Stimulated activated effector memory CD8-positive, alpha-beta T cell treated with anti-CD3 and anti-CD28 coated beads, Interleukin-12 subunit alpha, Interleukin-12 subunit beta, amount 100 ng/mL, for 72 hours (primary cell): ENCODE measurements around the gene VIM.

Experiments used
- ATAC-seq: fragments of 150-1000 bp; cut with Tn5 transposase; 2 replicates; pipeline ENCODE4 v1.10.0; 2021
- DNase-seq, 2 donors: peaks; one replicate each; pipeline ENCODE4 v3.0.0; 2021 to 2022; ENCODE audit warnings: low spot score in 2 of 2
- H3K27ac Mint-ChIP-seq: one replicate; pipeline ENCODE4 v1.8.0; 2022; ENCODE audit warnings: mild to moderate bottlenecking, mixed read lengths
- H3K36me3 Mint-ChIP-seq: one replicate; pipeline ENCODE4 v1.8.0; 2022; ENCODE audit warnings: mild to moderate bottlenecking, mixed read lengths
- H3K4me1 Mint-ChIP-seq: one replicate; pipeline ENCODE4 v1.8.0; 2022; ENCODE audit warnings: mixed read lengths
- H3K4me3 Mint-ChIP-seq: one replicate; pipeline ENCODE4 v1.8.0; 2022; ENCODE audit warnings: mild to moderate bottlenecking, mixed read lengths
- H3K9me3 Mint-ChIP-seq: one replicate; pipeline ENCODE4 v1.8.0; 2022; ENCODE audit warnings: mixed read lengths

The VIM gene

GRCh38 chr10:17228091-17229015 is at the start of gene VIM:
Gene VIM (plus strand): TSS chr10:17228241. CDS start chr10:17229423, 1,182 bp downstream.
- DNase-seq = peak; percentile 71 to 95
- H3K4me1 Mint-ChIP-seq = peaks cover 44% of the 10 kb centered on the region
- H3K27ac Mint-ChIP-seq = peak within 1 kb of the TSS; percentile 98
- no peaks in the 10 kb centered on the region for H3K9me3 Mint-ChIP-seq
- ATAC-seq = peak; percentile 69
- H3K36me3 Mint-ChIP-seq = peaks cover 60% of the 10 kb centered on the region
- H3K4me3 Mint-ChIP-seq = peak within 1 kb of the TSS; percentile 84

GRCh38 chr10:17179002-17179401 is 49.0 kb upstream of the VIM start:
- no peak overlapping the region for H3K4me3 Mint-ChIP-seq
- no peaks in the 10 kb centered on the region for H3K9me3 Mint-ChIP-seq
- no peak overlapping the region for H3K27ac Mint-ChIP-seq
- H3K36me3 Mint-ChIP-seq = no peaks in the 10 kb centered on the region
- no peak for ATAC-seq
- no peak for DNase-seq
- peaks cover 9% of the 10 kb centered on the region for H3K4me1 Mint-ChIP-seq

DNA sequence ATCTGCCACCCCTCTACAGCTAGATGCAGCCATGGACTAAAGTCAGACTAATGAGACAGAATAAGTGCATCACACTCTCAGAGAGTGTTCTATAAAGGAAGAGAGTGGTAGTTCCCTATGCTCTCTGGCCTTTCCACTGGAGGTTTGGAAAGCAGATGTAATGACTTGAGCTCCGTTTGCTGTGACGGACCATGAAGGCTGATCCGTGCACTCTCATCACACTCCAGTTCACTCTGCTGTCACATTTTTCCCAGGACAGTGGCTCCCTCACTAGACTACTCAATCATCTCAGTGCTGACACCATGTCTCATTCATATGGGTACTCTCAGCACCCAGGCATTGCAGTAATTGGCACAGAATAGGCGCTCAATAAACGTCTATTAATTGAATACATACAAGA is 46.9 kb upstream of the VIM start:
- Mint-ChIP-seq H3K9me3 (no peaks in the 10 kb centered on the region), H3K36me3 (no peaks in the 10 kb centered on the region), H3K27ac (no peak overlapping the region), H3K4me3 (no peak overlapping the region), H3K4me1 (no peaks in the 10 kb centered on the region)
- DNase-seq (no peak), ATAC-seq (no peak)

GRCh38 chr10:17181751-17182150 is 46.3 kb upstream of the VIM start:
- Mint-ChIP-seq H3K27ac (no peak overlapping the region), H3K4me3 (no peak overlapping the region), H3K4me1 (no peaks in the 10 kb centered on the region), H3K9me3 (no peaks in the 10 kb centered on the region), H3K36me3 (no peaks in the 10 kb centered on the region)
- DNase-seq (no peak), ATAC-seq (no peak)

- Mint-ChIP-seq H3K27ac (no peak overlapping the region), H3K4me1 (no peaks in the 10 kb centered on the region), H3K9me3 (no peaks in the 10 kb centered on the region), H3K36me3 (no peaks in the 10 kb centered on the region), H3K4me3 (no peak overlapping the region)
- DNase-seq (no peak), ATAC-seq (no peak)
Observed at GRCh38 chr10:17183110-17183509, 44.9 kb upstream of the VIM start.

- DNase-seq (no peak), ATAC-seq (no peak)
- no peak overlapping the region for H3K4me3 Mint-ChIP-seq
- no peaks in the 10 kb centered on the region for H3K9me3 Mint-ChIP-seq
- no peaks in the 10 kb centered on the region for H3K36me3 Mint-ChIP-seq
- H3K27ac Mint-ChIP-seq = no peak overlapping the region
- peaks cover 5% of the 10 kb centered on the region for H3K4me1 Mint-ChIP-seq
Observed at GRCh38 chr10:17185873-17186272, 42.2 kb upstream of the VIM start.

- no peak for DNase-seq
- no peak for ATAC-seq
- no peak overlapping the region for H3K4me3 Mint-ChIP-seq
- no peak overlapping the region for H3K27ac Mint-ChIP-seq
- peaks cover 13% of the 10 kb centered on the region for H3K4me1 Mint-ChIP-seq
- H3K9me3 Mint-ChIP-seq = no peaks in the 10 kb centered on the region
- no peaks in the 10 kb centered on the region for H3K36me3 Mint-ChIP-seq
Observed at GRCh38 chr10:17188644-17189172, 39.3 kb upstream of the VIM start.

- no peak for DNase-seq
- Mint-ChIP-seq H3K4me3 (no peak overlapping the region), H3K27ac (peak overlapping the region; percentile 1), H3K4me1 (peaks cover 13% of the 10 kb centered on the region), H3K36me3 (no peaks in the 10 kb centered on the region), H3K9me3 (no peaks in the 10 kb centered on the region)
- no peak for ATAC-seq
Observed at GRCh38 chr10:17190602-17191001, 37.4 kb upstream of the VIM start.

- no peak overlapping the region for H3K27ac Mint-ChIP-seq
- no peak overlapping the region for H3K4me3 Mint-ChIP-seq
- H3K36me3 Mint-ChIP-seq = no peaks in the 10 kb centered on the region
- no peaks in the 10 kb centered on the region for H3K9me3 Mint-ChIP-seq
- ATAC-seq (no peak), DNase-seq (no peak)
- H3K4me1 Mint-ChIP-seq = peaks cover 22% of the 10 kb centered on the region
Observed at GRCh38 chr10:17195083-17195482, 33.0 kb upstream of the VIM start.

GRCh38 chr10:17196045-17196444 is 32.0 kb upstream of the VIM start:
- H3K4me1 Mint-ChIP-seq = peaks cover 23% of the 10 kb centered on the region
- H3K36me3 Mint-ChIP-seq = peaks cover 3% of the 10 kb centered on the region
- H3K4me3 Mint-ChIP-seq = no peak overlapping the region
- DNase-seq = no peak
- H3K27ac Mint-ChIP-seq = no peak overlapping the region
- ATAC-seq = no peak
- no peaks in the 10 kb centered on the region for H3K9me3 Mint-ChIP-seq

DNA sequence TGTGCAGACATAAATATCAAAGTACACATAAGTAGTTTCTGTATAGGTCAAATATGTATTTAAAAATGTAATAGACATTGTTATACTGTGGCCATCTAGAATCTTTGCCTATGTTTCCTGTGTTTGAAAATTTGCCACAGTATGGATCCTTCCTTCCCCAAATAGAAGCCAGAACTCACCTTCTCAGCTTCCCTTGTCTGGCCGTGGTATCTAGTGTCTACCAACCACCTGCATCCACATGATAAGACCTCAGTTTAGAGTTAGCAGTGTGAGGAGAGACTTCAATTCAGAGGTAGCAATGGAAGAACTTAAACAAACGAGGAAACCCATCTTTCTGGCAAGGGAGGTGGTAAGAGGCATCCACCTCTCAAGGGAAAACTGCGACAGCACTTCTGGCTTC is 31.5 kb upstream of the VIM start:
- no peaks in the 10 kb centered on the region for H3K9me3 Mint-ChIP-seq
- no peak for ATAC-seq
- peaks cover 28% of the 10 kb centered on the region for H3K4me1 Mint-ChIP-seq
- H3K4me3 Mint-ChIP-seq = no peak overlapping the region
- no peak for DNase-seq
- H3K36me3 Mint-ChIP-seq = peaks cover 8% of the 10 kb centered on the region
- H3K27ac Mint-ChIP-seq = no peak overlapping the region

DNA sequence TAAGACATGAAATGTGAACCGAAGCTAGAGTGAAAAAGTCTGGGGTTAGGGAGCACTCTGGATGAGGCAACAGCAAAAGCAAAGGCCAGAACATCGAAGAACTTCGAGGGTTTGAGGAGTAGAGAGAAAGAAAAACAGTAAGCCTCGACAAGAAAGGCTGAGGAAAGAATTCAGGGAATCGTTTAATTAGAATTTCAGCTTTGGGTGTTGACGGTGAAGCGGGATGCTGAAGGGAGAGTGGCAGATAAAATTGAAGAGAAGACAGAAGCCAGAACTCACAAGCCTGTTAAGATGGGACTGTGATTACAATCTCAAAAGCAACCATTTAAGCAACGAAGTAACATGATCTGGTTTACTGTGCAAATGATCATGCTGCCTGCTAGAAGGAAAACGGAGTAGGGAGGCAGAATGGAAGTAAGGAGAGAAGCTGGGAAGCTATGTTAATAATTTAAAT is 28.7 kb upstream of the VIM start:
- H3K27ac Mint-ChIP-seq = no peak overlapping the region
- peak overlapping the region; percentile 99 for H3K4me3 Mint-ChIP-seq

DNA sequence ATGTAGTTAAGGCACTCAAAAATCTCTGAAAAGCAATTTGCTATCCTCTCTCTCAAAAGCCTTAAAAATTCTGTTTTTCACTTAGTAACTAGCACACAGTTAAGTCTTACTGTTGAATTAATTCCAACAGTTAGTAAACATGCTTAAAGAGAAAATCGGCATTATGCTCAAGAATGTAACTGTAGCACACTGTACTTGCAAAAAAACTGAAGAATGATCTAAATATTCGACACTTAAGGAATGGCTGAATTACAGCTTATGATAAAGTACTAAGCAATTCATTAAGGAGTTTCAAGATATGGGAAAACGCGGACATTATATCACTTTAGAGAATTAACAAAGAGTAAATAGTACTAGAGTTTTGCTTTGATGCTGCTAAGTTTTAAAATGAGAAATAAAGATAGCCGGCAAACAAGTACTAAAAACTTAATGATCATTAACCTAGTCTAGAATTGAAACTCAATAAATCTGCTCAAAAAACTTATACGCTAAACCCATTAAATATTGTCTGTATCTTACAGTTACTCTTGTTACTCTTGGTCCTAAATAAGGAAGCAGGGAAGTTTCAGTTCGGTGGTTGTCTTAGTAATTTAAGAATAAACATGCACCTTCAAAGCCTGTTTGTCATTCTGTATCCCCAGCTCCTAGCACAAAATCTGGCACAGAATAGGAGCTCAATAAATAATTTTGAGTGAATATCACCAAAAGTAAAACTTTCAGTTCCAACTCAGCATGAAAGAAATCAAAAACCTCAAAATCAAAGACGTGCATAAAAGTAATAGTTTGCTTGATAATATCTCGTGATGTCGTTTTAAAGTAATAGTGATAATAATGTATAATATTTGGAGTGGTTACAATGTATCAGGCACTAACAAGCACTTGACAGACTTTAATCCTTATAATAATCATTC is 27.8 kb upstream of the VIM start:
- peak overlapping the region; percentile 99 for H3K27ac Mint-ChIP-seq
- H3K36me3 Mint-ChIP-seq = peaks cover 11% of the 10 kb centered on the region
- H3K4me3 Mint-ChIP-seq = peak overlapping the region; percentile 99
- DNase-seq (no peak), ATAC-seq (no peak)
- H3K9me3 Mint-ChIP-seq = no peaks in the 10 kb centered on the region
- H3K4me1 Mint-ChIP-seq = peaks cover 36% of the 10 kb centered on the region

More for the DNA sequence above, 28.7 kb upstream of the VIM start:
- H3K36me3 Mint-ChIP-seq = peaks cover 11% of the 10 kb centered on the region
- no peak for ATAC-seq
- peaks cover 32% of the 10 kb centered on the region for H3K4me1 Mint-ChIP-seq
- H3K9me3 Mint-ChIP-seq = no peaks in the 10 kb centered on the region
- DNase-seq = no peak

DNA sequence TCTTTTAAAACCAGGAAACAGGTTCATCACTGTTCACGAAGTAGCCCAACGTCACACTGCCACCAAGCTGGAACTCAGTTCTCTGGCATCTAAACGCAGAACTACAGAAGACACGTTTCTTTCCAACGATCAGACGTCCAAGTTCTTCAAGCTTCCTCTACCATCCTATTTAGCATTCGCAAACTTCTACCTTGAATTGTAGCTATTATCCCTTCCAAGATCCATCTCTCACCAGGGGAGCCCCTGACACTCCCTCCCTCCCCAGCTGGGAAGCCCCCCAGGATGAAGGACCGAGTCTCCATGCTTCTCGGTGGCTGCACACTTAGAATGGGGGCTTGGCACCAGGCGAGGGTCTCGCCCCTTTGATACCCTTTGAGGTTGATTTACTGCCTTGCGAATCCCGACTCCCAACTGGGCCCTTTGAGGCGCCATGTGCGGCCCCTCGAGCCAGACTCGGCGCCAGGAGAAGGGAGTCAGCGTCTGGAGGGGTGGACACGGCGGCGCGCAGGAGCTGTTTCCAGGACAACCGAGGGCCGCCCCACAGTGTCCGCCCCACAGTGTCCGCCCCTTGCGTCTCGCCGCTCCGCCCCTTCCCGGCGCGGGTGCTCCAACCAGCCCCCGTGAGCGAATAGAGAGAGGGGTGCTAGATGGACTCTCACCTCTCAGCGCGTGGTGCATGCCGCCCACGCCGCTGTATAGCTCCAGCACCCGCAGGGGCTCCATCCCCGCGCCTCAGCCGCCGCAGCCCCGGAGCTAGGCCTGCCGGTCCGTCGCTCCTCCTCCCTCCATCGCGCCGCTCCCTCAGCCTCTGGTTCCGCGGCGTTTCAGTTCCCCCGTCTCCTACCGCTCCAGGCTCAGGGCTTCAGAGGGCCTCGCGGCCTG is 26.9 kb upstream of the VIM start, which contains the start of gene TRDMT1:
TRDMT1 (minus strand) TSS at position 761 of the 882 bp plus-strand sequence; CDS start at position 723, 38 bp downstream.
- DNase-seq (peak; percentile 75 to 91), ATAC-seq (peak; percentile 95)
- H3K4me3 Mint-ChIP-seq = peak within 1 kb of the TSS; percentile 99
- H3K9me3 Mint-ChIP-seq = no peaks in the 10 kb centered on the region
- H3K27ac Mint-ChIP-seq = peak within 1 kb of the TSS; percentile 99
- peaks cover 37% of the 10 kb centered on the region for H3K4me1 Mint-ChIP-seq
- peaks cover 11% of the 10 kb centered on the region for H3K36me3 Mint-ChIP-seq
